ENCODE results near the gene MAST4.
"Not testable (repeated sequence)": the region's sequence is repeated elsewhere in the genome, so short reads cannot be mapped to it uniquely, and the experiment has no call there.

The MAST4 gene

DNA sequence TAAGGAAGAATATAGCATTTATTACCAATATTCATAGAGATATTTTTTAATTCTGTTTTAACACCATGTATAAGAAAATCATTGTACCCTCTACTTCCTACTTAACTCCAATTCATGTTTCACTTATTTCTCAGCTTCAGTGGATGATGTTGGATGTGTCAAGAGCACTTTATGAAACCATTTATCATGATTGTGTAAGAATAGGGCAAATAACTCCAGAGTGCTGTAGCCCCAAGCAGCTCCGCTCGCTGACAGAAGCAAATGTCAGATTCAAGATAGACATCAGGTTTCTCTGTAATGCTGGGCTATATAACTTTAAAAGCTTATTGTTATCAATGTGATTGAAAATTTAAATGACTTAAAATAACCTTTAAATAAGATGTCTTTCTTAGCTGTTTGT is 50.4 kb downstream of the MAST4 start:
- peak; percentile 41 for DNase-seq (ENCODE audit: low read depth)

DNA sequence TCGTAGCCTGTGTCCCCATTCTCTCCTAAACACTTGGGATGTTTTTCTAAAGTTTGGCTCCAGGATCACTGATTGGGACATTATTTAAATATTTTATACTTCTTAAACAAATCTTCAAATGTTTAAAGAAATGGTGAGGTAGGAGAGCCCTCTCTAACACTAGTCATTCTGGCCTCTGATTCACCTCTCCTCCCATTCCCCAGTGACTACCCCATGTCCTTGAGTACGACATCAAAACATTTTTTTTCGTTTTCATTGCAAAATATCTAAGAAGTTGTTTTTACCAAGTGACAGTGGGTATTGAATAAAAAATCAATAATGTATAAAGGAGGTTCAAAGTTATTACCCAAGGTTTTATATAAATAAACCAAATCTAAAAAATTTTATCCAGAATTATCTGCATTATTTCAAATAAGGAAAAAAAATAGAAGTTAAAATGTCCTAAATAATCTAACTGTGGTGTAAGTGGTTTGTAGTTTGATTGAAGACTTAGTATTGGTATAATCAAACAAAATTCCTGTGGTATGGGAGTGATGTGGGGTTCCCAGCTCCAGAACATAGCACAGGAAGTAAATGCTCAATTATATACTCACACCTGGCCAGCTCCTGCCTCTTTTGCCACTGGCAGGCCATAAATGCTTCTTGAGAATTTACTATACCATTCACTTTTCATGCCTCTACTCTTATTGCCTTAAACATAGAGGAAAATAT is 51.1 kb downstream of the MAST4 start:
- peak; percentile 38 for DNase-seq (ENCODE audit: low read depth)

DNA sequence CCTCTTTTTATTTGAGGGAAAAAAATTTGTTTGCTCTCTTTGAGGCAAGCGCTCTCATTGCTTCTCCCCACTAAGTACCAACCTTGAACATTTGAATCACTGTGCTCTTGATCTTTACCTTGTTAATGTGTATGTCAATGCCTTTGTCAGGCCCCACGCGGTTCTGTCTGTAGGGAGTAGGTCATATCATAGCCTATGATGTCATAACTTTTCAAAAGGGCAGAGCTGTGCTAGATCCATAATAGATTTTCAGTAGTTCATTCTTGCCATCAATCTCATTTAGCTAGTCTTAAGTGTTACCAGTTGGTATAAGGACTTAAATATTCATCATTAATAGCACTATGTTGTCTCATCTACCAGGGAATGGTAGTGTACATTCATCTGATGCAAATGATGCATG is 56.6 kb downstream of the MAST4 start:
- DNase-seq (ENCODE audit: low read depth), result no peak

DNA sequence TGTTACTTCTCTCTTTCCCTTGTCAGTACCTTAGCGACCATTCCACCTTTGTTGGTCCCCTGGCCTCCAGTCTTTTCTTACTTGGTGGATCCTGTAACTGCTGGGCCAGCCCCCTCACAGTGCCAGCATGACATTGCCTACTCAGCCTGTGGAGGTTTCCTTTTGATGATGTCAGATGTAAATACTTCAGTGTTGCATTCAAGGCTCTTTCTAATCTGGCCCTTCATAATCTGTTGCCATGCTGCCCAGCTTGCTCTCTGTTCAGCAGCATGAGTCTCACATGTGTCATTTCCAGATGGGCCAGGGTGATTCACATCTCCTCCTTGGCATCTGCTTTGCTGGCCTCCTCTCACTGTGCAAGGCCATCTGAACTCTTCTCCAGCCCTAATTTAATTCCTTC is 57.1 kb downstream of the MAST4 start:
- DNase-seq (ENCODE audit: low read depth), result peak; percentile 45

DNA sequence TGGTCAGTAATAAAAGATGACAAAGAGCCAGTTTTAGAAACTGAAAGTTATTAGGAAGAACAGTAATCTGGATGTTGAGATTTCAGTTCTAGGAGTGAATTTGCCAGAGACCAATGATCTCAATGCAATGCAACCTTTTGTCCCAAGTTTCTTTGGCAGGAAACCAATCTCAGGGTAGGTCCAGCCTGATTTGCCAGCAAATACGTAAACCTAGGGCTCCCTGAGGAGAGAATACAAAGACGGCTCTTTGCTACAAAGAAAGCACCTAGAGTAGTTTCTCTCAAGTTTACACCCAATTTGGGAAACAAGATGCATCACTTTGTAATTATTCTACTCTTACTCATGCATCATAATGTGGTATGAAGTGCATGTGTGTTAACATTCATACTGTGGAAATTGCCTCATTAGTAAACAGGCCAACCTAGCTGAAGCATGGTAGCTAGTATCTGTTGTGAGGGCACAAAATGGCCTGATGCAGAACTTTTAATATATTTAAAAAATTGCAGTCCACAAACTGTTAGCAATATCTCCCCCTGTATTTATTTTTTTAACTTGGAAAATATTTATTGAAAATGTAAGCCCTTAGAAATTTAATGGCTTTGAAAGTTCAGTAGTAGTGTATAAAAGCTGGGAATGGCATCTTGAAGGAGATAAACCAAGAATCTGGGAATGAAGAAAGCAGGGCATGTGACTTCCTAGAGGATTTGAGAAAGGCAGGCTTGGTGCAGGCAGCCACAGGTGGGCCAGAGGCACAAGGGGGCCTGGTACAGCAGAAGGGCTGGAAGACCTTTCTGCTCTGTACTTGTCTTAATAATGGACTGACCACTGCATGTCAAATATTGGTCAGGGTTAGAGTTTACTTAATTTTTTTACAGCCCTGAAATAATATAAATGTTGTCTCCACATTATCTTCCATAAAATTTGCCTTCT is 59.5 kb downstream of the MAST4 start:
- DNase-seq (ENCODE audit: low read depth), result no peak

DNA sequence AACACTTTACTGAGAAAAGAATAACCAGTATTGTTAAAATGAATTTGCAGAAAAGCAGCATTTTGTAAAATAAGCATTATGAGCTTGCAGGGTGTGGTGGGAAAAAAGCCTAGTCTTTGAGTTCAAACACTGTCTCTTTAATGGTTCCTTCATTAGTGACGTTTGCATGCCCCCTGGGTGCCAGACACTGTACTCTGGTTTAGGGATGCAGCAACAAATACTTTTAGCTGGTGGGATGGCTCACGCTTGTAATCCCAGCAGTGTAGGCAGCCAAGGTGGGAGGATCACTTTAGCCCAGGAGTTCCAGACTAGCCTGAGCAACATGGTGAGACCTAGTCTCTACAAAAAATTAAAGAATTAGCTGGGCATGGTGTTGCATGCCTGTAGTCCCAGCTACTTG is 62.3 kb downstream of the MAST4 start:
- DNase-seq (ENCODE audit: low read depth), result no peak

DNA sequence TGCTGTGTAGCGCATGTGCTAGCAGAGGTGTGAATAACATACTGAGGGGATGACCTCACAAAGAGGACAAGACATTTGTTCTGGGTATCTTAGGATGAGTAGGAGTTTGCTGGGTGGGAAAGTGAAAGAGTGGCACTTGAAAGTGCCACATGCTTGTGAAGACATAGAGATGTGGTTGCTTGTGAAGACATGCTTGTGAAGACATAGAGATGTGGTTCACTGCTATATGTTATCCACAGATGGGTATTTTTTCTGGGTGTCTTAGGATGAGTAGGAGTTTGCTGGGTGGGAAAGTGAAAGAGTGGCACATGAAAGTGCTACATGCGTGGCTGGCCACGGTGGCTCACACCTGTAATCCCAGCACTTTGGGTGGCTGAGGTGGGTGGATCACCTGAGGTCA is 63.6 kb downstream of the MAST4 start:
- DNase-seq (ENCODE audit: low read depth), result no peak

DNA sequence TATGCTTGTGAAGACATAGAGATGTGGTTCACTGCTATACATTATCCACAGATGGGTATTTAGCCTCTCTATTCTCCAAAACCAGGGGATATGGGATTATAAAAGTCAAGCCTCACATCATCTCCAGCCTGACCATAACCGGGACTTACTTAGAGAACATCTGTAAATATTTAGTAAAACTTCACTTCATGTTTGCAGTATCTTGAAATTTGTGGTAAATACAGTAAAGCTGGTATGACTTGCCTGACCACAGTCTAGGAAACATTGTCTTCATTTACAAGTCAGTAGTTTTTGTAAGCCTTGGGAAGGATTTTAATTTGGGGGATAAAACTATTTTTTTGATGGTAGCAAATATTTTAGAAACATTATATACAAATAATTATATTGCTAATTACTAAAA is 64.2 kb downstream of the MAST4 start:
- DNase-seq (ENCODE audit: low read depth), result no peak

DNA sequence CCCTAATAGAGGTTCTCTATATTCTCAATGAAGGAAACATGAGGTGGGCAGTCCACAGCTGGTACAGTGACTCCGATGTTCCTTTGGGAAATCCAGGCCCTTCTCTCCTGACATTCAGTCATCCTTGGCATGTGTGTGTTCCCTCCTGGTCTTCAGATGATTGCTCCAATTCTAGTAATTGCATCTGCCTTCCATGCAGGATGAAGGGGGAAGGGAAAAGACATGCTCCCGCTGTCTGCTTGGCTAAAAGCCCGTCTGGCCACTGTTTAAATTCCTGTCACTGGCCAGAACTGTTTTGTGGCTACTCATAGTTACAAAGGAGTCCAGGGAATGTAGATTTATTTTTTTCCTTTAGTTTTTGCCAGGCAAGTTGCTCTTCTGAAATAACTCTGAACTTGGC is 65.0 kb downstream of the MAST4 start:
- DNase-seq (ENCODE audit: low read depth), result peak; percentile 40

DNA sequence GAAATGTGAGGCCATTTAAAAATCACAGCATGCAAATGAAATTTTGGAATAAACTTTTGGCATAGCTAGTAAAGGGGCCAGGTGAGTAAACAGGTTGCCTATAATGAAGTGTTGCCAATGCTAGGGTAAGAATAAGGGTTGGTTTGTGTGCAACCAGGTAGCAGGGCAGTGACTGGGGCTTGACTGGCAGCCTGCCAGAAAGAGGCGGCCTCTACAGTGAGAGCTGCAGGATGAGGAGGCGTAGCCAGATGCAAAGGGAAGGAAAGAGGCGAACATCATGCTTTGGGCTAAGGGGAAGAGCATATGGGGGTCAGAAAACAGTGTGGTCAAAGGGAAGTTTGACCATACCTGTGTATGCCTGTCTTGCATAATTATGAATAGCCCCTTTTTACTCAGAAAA is 70.6 kb downstream of the MAST4 start:
- no peak for DNase-seq (ENCODE audit: low read depth)

DNA sequence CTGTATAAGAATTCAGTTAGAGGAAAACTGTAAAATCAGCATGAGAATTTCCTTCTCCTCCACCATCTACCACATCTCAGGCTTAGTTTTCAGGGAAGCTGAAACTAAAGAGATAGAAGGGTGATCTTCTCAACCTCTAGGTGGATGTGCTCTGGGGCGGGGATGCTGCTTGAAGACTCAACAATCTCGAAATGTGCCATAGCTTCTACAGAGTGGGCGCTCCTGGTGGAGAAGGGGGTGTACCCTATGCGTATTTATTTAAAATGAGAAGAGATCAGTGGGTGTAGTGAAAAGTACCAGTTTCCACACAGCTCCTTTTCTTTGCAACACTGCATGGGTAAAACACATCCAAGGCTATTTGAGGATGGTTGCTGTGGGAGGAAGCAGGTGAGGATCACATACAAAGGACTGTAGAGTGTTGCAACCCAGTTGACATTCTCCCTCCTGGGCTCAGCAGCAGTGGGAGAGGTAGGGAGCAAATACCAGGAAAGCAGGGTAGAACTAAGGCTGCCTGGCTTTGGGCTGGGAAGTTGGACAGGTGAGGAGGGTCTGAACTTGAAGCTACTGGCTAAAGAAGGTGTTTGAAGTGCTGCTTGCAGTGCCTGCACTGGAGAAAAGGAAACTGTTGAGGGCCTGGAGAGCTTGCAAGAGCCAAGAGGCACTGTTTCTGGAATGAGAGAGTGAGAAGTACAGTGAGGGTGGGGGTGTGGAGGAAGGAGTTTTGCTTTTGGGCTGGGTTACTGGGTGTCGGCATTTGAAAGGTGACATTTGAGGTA is 73.1 kb downstream of the MAST4 start:
- DNase-seq (ENCODE audit: low read depth), result no peak

DNA sequence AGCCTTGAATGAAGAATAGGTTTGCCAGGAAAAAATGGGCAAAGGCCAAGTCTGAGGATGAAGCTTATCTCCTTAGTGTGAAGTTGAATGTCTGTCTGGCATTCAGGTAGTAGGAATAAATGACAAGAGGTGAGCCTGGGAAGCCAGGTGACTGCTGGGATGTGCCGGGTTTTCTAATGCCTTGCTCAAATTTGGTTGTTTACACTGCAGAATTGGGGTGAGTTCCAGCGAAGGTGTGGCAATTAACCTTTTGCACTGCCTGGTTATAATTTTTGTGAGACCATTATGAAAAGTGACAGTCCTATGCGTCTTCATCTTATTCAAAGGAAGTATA is 73.6 kb downstream of the MAST4 start:
- no peak for DNase-seq (ENCODE audit: low read depth)

DNA sequence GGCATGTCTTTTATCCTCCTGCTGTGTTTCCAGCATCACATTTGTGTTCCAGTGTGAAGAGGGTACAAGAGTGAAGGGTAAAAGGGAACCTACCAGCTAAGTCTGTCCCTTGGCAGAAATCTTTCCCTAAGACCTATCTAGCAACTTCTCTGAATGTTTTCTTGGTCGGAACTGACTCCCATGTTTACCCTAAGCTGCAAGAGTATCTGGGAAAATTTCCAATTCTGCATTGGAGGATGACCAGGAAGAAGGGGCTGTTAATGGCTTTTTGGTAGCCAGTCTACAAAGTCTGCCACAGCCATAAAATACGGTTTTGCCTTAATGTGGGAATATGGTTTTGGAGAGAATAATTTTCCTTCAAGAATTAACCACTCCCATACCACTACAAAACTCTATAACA is 75.1 kb downstream of the MAST4 start:
- DNase-seq (ENCODE audit: low read depth), result no peak

DNA sequence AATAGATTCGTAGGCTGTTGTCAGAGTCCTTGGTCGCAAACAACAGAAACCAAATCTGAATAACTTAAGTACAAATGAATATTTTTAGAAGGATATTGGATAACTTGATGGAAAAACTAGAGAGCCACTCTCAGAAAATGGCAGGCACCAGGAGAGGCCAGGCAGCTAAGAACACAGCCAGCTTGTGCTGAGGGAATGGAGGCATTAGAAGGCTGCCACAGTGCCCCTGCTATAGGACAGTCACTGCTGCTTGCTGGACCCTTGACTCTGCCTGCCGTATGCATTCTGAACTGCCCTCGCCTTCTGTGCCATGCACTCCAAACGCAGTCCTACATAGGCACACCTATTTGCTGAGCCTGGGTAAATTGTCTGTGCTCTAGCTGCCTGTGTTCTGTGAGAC is 78.6 kb downstream of the MAST4 start:
- DNase-seq (ENCODE audit: low read depth), result no peak

DNA sequence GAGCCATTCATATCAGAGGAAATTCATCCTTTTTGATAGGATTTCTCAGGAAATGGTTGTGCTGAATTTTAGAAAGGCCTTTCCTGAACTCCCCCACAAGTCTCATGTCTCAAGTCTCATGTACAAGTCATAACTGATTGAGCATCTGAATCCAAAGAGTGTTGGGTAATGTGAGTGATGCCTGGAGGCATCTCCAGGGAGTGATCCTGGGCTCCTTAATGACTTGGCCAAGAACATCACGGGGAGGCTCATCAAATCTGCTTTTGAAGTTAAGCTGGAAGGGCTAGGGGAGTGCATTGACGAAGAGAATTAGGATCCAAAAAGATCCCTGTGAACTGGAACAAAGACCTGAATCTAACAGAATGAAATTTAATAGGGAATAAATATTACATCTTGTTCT is 79.2 kb downstream of the MAST4 start:
- no peak for DNase-seq (ENCODE audit: low read depth)

DNA sequence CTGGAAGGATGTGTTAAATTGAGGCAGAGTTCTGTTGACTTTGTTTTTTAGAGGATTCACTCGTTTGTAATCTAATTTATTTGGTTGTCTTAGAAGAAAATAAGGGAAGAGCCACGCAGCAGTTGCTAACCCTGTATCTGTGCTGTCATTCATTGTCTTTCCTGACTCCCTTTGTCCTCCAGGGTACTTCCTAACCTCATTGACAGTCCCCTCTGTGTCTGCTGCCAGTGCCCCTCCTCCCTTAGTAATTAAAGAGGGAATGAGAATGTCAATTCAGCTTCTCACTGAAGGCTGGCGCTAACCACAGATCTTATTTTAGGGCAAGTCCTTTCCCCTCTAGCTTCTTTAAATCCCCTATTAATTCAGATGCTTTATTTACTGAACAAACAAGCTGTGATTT is 84.0 kb downstream of the MAST4 start:
- DNase-seq (ENCODE audit: low read depth), result no peak

DNA sequence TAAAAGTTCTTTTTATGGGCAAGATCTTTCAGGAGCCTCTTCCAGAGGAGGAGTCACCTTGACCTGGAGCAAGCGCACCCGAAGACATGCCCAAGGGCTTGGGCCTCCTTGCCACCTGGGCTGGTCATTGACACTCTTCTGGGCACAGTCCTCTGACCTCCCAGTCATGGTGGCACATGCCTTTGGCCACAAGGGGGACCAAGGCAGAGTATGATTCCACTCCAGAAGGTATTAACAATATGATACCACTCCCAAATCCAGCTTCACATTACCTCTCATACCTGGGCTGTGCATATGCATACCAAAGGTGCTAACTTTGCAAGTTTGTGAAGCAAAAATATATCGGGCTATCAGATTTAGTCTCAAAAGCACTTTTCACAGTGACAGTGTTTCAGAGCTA is 84.6 kb downstream of the MAST4 start:
- no peak for DNase-seq (ENCODE audit: low read depth)

DNA sequence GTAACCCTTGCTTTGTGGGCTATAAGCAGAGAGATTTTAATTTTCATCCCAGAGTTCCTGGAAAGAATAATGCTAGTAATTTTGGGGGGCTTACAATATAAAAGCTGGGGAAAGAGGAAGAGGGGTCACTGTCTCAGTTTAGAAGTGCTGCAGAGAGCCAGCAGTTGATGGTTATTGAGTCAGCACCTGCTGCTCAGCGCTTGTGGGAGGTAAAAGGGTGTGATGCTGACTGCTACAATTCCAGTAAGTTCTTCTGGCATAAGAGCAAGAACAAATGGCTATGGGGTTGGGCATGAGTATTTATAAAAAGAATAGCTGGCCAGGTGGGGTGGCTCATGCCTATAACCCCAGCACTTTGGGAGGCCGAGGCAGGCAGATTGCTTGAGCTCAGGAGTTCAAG is 88.5 kb downstream of the MAST4 start:
- DNase-seq (ENCODE audit: low read depth), result no peak

DNA sequence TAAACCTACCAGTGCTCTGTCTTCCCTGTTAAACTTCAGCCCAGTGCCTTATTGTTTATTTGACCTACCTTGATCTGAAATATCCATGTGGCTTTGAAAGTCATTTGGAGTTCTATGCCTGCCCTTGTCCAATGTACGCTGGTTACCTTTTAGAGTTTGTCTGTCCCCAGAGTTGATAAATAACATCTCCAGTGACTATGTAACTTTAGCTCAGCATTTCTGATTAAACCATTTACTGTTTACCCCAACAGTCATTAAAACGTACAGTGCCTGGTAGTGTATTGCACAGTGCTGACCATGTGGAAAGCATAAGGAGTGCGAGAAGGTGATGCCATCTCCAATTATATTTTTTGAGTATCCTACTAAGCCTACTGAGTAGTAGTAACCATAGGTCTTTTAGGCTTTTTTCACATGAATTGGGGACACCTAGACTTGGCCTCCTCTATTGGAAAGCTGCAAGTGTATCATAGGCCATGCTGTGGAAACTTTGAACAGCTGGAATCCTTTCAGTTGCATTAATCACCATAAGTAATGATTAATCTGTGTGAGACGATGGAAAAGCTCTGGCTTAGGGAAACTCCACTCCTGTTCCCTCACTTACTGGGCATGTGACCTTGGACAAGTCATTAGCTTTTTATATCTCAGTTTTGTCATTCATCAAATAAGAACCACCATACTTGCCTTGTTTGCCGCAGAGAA is 93.5 kb downstream of the MAST4 start:
- DNase-seq (ENCODE audit: low read depth), result no peak

DNA sequence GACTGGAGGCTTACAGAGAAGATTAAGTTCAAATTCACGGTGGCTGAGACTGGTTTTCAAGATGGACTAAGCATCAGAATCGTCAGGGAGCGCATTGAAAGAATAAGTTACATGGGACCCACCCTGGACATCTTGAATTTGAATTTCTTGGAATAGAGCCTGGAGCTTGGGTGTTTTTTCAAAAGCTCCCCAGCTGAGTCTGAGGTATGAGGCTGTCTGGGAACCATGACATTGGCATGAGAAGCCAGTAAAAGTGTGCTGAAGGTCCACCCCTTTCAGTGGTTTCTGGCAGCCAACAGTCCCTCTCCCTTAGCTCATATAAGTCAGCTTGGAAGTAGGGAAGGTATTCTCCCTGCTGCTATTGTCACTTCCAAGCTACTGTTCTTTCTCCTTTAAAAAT is 97.8 kb downstream of the MAST4 start:
- no peak for DNase-seq (ENCODE audit: low read depth)

DNA sequence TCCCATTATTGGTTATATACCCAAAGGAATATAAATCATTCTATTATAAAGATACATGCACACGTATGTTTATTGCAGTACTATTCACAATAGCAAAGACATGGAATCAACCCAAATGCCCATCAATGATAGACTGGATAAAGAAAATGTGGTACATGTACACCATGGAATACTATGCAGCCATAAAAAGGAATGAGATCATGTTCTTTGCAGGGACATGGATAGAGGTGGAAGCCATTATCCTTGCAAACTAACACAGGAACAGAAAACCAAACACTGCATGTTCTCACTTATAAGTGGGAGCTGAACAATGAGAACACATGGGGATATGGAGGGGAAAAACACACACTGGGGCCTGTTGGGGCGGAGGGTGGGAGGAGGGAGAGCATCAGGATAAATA is 99.6 kb downstream of the MAST4 start:
- DNase-seq (ENCODE audit: low read depth), result not testable (repeated sequence)

Data from amniotic epithelial cell (primary cell).